Bronchial smooth muscle cell (primary cell): Measurements from ENCODE around the gene PVALEF. TPM values are rescaled to one million over a fixed set of nuclear protein-coding genes. Genes with fewer than 3 reads are reported as not detected.

Source experiments
- total RNA-seq: library from RNA; depleted of rRNA; stranded (reverse); fragments of >200 nt; gene quantifications from 2 replicates; pipeline ENCODE4 v1.2.1, GENCODE V29; 2014

The PVALEF gene
- total RNA-seq, result not detected in 2 replicates

GRCh38 chr17:81165246-81166032 is at the start of gene PVALEF:
PVALEF (plus strand) TSS chr17:81165507; CDS start chr17:81181227, 15,720 bp downstream.

DNA sequence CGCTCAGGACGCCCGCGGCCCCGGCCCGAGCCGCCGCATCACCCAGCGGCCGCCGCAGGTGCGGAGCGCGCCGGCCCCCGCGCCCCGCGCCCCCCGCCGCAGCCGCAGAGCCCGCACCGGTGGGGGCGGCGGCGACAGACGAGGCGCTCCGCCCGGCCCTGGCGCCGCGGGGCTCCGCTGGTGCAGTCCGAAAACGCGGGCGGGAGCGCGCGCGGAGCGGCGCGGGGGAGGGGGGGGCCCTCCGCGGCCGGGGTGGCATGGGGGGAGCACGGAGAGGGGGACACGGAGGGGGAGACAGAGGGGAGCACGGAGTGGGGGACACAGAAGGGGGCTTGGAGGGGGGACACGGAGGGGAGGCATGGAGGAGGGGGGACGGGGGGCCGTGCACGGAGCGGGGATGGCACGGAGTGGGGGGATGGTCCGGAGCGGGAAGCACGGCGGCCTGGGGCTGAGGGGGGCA is 756 bp downstream of the PVALEF start, which contains the start of gene AATK:
Gene AATK (minus strand): TSS at position 189 of the 460 bp plus-strand sequence. CDS start 229 bp downstream, outside the sequence.

GRCh38 chr17:81222906-81223761 is 57.8 kb downstream of the PVALEF start, which contains the start of gene CEP131:
CEP131 (minus strand) TSS chr17:81222965; CDS start chr17:81220056, 2,909 bp downstream.

Other genes starting within 250 kb of the PVALEF start
- 9.8 and 12.0 TPM in 2 replicates for gene CHMP6, start 173.7 kb upstream of the PVALEF start, total RNA-seq
- 22.3 and 28.5 TPM in 2 replicates for gene BAIAP2, start 130.4 kb upstream of the PVALEF start, total RNA-seq
- 0.32 TPM in 1 of 2 replicates, not detected in the other for gene AATK, start 714 bp downstream of the PVALEF start, total RNA-seq
- 11.7 and 13.7 TPM in 2 replicates for gene CEP131, start 57.5 kb downstream of the PVALEF start, total RNA-seq
- 8.2 and 11.3 TPM in 2 replicates for gene TEPSIN, start 73.5 kb downstream of the PVALEF start, total RNA-seq
- 43.7 and 71.5 TPM in 2 replicates for gene NDUFAF8, start 73.8 kb downstream of the PVALEF start, total RNA-seq
- 47.0 and 49.5 TPM in 2 replicates for gene SLC38A10, start 129.8 kb downstream of the PVALEF start, total RNA-seq
- 4.4 and 5.1 TPM in 2 replicates for gene BAHCC1, start 229.9 kb downstream of the PVALEF start, total RNA-seq